Measurements from ENCODE around the gene C14orf180.

DNA sequence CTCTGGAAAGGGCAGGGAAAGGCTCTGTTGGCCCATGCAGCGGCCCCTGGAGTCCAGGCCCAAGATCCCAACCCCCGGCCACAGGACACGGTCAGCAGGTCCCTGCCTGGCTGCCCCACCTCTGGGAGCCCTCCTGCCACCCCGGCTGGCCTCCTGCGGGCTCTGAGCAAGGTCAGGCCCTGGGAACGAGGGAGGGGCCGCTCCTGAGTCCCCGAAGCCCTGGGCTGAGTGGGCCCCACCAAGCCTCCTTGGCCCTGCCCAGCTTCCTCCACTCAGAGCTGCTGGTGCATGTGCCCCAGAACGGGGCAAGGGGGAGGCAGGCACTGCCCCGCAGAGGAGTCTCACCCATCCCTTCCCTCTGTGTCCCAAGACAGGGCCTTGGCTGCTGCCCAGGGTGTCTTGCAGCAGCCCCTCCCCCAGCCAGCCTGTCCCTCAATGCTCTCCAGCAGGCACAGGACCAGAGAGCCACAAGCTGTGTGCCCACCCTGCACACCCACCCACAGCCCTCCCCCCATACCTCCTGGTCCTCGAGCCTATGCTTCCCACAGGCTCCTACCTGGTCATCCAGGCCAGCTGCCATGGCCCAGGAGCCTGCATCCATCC lies 7.4 kb upstream of the C14orf180 start:
- TF ChIP-seq, protein P1, sequence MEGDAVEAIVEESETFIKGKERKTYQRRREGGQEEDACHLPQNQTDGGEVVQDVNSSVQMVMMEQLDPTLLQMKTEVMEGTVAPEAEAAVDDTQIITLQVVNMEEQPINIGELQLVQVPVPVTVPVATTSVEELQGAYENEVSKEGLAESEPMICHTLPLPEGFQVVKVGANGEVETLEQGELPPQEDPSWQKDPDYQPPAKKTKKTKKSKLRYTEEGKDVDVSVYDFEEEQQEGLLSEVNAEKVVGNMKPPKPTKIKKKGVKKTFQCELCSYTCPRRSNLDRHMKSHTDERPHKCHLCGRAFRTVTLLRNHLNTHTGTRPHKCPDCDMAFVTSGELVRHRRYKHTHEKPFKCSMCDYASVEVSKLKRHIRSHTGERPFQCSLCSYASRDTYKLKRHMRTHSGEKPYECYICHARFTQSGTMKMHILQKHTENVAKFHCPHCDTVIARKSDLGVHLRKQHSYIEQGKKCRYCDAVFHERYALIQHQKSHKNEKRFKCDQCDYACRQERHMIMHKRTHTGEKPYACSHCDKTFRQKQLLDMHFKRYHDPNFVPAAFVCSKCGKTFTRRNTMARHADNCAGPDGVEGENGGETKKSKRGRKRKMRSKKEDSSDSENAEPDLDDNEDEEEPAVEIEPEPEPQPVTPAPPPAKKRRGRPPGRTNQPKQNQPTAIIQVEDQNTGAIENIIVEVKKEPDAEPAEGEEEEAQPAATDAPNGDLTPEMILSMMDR (IDR thresholded peaks at IDR 0.05; ENCODE audit: insufficient read depth, low read depth, low read length) = no peak
- TF ChIP-seq EZH2 (IDR thresholded peaks at IDR 0.05; ENCODE audit: insufficient read depth, low read length) = no peak

All from astrocyte (in vitro differentiated cells and primary cell).